Islet of Langerhans (tissue), 1 donor: Measurements from ENCODE around the gene TEX13B.

Experiments
- FAIRE-seq: peaks from one replicate; lab custom pipeline; 2011; peaks lifted over from hg19 to GRCh38; lab: Jason Lieb, UNC

The TEX13B gene

GRCh38 chrX:107936434-107936730, 45.8 kb downstream of the TEX13B start:
- FAIRE-seq = no peak

DNA sequence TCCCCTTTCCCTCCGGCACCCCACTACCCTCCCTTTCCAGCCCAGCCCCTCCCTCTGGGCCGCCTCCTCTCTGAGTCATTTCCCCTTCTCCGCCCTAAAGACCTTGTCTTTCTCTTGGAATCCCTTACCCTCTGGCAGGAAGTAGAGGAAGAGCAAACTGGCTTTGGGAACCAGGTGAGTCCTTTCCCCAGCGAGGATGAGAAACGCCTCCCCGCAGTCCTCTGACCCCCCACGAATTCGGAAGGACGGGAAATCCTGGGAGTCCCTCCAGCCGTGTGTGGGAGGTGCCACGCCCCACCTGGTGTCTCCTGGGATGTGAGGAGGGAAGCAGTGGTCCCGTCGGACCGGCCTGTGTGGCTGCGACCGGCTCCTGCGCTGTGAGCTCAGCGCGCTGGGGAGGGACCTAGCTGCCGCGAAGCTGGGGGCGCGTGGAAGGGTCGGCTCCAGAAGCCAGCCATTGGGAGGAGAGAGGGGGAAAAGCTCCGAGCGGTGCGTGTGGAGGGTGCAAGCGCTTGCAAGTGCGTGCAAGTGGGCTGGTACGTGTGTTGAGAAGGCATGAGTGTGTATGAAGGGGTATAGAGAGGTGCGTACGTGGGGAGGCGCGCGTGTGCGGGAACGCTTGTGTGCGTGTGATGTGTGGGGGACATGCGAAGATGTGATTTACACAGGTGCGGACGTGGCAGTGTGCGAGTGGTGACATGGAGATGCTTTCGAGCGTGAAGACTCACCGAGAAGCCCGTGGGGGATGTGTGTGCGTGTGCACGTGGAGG, 46.3 kb downstream of the TEX13B start:
- FAIRE-seq = no peak

DNA sequence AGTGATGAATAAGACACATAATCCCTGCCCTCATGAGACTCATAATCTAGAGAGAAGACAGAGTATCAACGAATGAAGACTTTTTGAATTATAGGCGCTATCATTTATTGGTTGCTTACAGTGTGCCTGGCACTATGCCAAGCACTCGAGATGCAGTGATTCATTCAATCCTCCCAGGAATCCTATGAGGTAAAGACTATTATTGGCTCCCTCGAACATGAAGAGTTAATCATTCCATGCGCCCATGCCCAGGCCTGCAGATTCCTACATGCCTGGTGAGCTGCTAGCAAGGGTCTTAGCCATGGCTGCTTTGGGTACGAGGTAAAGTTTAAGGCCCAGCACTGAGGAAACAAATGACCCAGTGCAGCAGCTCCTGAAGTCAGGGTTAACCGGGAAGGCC, 47.0 kb downstream of the TEX13B start:
- no peak for FAIRE-seq

GRCh38 chrX:107934262-107934661, 47.9 kb downstream of the TEX13B start:
- FAIRE-seq = no peak
